Stimulated activated CD4-positive, alpha-beta T cell treated with anti-CD3 and anti-CD28 coated beads, Interleukin-4, amount 100 ng/mL, for 24 hours (primary cell): ENCODE data around the gene ACOX2.

Experiments
- DNase-seq: peaks from one replicate; pipeline ENCODE4 v3.0.0-alpha.2; 2020

Gene ACOX2

GRCh38 chr3:58502872-58503271 lies 34.1 kb downstream of the ACOX2 start:
- DNase-seq: no peak

GRCh38 chr3:58497097-58497496 lies 39.9 kb downstream of the ACOX2 start:
- DNase-seq: no peak

DNA sequence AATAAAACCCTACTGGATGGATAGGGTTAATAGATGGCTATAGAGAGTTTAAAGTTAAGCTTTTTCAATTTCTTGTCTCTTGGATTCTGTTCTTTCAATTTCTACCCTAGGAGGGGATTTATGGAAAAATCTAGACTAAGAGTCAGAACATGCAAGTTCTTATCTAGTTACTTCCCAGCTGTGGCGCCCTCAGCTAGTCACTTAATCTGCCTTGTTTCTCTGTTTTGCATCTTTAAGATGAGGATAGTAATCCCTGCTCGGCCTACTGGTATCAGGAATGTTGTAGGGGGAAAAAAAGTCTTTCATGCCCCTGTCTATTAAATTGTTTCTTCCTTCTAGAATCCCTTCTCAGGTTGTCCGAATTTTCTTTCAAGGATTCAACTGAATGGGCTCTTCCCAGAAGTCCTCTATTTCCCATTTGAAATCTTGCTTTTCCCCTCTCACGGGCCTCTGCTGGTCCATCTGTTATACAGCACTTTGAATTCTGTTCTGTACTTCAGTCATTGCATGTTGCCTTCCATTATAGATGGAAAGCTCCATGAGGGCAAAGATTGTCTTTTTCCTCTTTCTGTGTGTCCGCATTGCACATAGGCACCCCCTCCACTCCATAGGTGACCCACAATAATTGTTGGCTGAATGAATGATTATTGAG lies 40.7 kb downstream of the ACOX2 start:
- no peak for DNase-seq

GRCh38 chr3:58495101-58495500 lies 41.9 kb downstream of the ACOX2 start:
- no peak for DNase-seq

DNA sequence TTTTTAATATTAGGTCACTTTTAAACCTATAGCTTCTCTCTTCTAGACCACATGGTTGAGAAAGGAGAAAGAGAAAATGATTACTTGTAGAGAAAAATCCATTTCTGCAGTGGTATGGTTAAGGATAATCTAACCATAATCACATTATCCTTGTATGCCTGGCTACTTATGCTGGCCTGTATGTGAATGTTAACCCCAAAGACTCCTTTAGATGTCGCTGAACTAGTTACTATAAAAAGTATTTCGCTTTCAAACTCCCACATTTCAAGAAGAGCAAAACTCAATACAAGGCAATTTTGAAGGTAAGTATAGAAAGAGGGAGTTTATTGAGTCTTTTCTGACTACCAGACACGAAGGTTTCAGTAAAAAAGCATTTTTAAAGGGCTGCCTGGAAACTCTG lies 42.9 kb downstream of the ACOX2 start:
- no peak for DNase-seq

DNA sequence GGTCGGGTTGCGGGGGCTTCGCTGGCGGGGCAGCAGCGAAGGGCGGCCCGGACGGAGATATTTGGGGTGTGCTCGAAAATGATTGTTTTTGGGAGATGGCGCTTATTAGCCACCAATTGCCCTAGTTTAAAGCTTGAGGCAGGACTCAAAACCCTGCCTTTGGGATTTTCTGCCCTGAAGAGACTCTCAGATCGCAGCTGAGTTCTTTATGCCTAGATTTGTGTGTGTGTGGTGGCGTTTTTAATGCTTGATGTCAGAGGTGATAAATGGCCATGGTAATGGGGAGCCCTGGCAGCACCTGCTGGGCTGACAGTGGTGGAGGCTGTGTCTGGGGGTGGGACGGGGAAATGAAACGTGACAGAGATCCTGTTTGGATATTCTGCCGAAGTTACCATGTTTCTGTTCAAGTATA lies 44.5 kb downstream of the ACOX2 start:
- peak; percentile 38 for DNase-seq

DNA sequence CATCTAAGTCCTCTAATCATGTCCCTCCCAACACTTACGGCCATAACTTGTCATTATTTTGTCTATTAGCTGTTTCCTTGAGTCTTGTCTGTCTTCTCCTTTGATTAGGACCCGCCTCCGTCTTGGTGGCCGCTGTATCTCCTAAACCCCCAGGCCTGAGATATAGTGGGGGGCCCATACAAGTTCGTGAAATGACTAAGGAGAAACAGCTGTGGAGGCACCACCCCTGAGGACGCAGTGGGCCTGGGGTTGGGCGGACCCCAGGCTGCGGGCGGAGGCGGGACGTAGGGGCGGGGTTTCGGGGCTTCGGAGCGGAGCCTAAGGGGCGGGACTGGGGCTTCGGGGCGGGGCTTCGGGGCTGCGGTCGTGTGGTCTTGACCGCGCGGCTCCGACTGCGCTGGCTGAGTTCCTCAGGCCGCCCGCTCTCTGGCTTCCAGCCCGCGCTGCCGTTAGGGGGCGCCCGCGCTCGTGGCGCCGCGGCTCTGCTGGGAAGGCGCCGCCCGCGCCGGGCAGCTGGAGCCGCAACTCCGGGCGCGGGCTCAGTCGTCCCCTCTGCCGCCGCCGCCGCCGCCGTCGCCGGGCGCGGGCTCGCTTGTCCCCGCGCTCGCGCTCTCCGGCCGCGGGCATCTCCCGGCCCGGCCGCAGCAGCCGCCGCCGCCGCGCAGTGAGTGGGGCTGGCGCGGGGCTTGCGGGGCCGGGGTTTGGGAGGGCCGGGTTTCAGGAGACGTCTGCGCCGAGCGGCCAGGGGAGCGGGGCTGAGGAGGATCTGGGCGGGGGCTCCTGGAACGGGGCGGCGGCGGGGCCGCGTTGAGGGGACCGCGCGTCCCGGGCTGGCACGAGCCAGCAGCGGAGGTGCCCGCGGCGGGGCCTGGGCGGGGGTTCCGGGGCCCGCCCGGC lies 45.2 kb downstream of the ACOX2 start, which contains the start of gene KCTD6:
TSS of gene KCTD6 (plus strand) at position 591 of the 897 bp plus-strand sequence. CDS start 6,660 bp downstream, outside the sequence.
- DNase-seq: peak; percentile 83

DNA sequence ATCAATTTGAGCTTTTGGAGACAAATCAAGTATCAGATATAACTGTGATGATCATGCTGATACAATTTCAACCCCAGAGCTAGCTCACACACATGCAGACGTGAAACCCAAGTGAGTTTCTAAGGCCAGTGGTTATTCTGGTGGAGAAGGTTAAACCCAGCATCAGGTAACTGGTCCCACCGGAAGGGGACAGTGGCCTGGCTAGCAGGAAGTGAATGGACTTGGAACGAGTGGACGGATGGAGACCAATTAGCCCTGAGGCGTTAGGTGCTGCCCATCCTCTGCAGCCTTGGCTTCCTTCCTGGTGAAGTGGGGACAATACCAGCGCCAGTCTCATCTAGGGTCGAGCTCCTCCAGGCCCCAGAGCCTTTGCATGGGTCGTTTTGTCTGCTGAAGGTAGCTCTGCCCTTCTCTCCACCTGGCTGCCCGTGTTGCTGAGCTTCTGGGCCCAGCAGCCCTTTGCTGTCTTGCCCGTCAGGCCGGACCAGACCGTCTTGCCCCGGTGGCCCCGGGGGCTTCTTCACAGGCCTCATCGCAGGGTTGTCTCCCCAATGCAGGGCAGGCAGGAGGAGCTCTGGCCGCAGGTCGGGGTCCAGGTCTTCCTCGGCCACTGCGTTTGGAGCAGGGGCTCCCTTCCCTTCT lies 46.0 kb downstream of the ACOX2 start:
- DNase-seq: no peak

DNA sequence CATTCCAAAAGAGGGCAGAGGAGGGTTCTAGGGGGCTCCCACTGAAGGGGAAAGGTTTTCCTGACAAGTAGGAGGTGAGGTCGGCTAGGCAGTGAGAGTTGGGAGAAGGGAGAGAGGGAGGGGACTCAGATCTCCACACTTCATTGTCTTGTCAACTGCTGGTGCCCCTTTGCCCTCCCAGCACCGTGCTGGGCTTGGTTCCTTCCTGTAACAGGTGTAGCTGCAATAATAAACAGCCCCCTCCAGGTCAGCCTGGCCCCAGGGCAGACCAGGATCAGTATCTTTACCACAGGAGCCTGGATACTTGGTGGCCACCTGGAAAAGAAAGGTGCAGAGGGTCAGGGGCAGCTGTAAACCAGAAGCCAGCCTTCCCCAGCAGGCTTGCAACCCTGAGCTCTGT lies 48.0 kb downstream of the ACOX2 start:
- DNase-seq: no peak

DNA sequence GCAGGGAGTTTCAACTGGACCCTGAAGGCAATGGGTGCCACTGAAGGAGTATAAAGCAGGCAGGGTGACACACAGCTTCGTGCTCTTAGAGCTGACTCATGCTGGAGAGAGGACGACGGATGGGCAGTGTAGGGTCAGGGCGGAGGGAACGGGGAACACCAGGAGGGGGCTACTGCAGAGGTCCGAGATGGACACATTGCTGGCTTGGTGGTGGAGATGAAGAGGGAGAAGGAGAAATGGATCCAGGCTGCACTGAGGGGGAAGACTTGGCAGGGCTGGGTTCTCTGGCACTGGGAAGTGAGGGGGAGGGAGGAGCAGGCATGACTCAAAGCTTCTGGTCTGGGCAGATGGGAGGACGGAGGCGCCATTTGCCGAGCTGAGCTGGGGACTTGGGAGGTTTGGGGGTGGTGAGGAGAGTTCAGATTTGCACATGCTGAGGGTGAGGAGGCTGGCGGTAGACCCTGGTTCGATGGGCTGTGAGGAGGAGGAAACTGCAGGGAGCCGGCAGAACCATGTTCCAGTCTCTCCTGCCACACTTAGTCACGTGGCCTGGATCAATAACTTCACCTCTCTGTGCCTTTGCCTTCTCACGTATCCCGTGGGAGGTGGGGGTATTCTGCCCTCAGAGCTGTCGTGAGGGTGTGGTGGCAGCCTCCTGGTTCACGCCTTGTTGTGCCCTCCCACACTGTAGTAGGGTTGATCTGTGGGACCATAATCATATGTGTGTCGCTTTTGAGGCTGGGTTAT lies 49.7 kb downstream of the ACOX2 start:
- no peak for DNase-seq

DNA sequence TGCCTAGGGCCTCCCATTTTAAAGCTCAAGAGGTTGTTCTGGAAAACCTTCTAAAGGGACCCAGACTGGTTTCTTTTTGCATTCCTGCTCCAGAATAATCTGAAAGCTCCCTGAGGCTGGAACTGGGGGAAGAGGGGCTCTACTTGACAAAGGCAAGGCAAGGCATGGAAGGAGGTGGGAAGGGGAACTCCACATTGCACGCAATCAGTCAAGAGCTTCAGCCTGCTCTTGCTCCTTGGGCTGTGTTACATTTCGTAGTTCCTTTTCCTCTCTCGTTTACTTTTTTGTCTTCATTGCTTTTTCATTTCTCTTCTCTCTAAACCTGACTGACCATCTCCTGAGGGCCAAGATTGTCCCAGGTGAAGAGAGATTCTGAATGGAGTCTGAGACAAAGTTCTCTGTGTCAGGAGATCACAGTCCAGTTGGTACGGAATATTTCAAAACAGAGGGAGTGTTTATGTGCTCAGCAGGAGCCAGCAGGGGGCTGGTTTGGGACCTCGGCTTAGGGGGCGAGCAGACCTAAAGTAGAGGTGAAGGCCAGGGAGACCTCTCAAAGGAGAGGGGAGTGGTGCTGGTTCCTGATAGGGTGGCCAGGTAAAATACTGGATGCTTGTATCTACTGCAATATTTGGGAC lies 51.1 kb downstream of the ACOX2 start:
- no peak for DNase-seq

DNA sequence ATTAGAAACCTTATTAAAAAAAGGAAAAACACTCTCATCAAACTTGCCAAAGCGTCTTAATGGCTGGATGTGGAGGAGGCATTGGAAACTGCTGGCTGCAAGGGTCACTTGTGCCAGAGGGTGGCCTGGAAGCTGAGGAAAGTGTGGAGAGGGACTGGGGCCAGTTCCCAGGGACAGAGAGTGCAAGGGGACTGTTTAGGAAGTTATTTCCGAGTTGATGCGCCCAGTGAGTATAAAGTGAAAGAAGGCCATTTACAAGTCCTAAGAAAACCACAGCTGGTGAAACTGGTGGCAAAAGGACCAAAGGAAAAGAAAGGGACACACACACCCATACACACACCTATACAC lies 52.3 kb downstream of the ACOX2 start:
- no peak for DNase-seq

DNA sequence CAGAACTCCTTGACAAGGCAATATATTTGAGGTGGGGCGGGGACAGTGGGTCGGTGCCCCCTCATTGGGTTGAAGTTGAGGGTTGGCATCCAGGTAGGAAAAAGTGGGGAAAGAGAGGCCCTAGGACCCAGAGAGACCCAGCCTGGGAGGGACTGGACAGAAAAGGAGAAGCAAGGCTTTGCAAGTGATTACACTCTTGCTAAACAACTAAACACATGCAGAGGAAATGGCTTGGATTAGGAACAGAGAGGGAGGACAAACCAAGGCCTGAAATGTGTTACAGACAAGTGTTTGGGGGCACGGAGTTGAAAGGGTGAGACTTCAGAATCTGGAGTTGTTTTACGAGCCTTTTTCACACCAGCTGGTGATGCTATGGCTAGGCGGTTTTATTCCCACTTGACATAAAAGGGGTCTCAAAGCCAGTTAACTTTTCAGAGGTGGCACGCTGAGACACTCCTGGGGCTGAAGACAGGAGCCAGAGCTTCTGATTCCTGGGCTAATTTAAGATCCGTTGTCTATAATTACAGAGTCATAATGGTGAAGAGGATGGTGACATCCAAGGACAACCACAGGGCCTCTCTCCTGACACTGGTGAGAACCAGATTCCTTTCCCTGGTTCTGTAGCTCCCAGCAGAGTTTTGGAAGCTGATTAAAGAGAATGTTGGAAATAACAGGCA lies 52.8 kb downstream of the ACOX2 start:
- DNase-seq: no peak

- DNase-seq: no peak
Observed at GRCh38 chr3:58482917-58483636, 53.9 kb downstream of the ACOX2 start.

DNA sequence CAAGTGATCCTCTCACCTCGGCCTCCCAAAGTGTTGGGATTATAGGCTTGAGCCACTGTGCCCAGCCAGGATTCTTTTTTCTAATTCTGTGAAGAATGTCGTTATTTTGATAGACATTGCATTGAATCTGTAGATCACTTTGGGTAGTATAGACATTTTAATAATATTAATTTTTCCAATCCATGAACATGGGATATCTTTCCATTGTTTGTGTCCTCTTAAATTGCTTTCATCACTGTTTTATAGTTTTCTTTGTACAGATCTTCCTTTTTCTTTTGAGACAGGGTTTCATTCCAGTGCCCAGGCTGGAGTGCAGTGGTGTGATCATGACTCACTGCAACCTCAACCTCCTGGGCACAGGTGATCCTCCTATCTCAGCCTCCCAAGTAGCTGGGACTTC lies 56.7 kb downstream of the ACOX2 start:
- DNase-seq: no peak

DNA sequence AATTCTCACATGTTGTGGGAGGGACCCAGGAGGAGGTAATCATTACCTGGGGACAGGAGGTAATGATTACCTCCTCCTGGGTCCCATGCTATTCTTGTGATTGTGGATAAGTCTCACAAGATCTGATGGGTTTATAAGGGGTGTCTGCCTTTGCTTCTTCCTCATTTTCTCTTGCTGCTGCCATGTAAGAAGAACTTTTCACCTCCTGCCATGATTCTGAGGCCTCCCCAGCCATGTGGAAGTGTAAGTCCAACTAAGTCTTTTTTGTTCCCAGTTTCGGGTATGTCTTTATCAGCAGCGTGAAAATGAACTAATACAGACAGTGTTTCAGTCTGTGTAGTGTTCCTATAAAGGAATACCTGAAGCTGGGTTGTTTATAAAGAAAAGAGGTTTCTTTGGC lies 58.2 kb downstream of the ACOX2 start:
- DNase-seq: no peak

GRCh38 chr3:58474967-58475578 lies 61.9 kb downstream of the ACOX2 start:
- no peak for DNase-seq

DNA sequence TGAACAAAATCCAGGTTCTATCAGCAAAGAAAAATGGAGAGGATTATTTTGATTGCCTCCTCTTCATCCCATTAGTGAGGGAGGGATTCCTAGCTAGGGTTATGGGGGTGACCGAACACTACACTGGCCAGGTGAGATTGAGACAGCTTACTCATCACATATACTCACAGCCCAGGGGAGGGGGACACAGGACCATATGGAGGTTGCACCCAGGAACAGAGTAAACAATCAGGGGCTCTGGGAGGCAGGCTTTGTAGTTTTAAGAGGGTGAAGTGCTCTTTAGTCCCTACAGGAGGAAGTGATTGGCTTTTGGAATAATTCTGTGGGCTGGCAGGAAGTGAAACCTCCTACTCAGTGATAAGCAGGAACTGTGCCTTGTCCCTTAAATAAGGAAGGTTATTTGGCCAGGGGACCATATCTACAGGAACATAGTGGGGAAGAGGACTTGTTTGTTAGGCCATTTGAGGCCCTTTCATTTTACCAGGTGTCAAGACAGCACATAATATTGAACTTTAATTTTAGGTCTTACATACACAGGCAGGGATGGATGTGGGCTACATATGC lies 62.6 kb downstream of the ACOX2 start:
- no peak for DNase-seq

- DNase-seq: no peak
Observed at GRCh38 chr3:58473275-58473674, 63.7 kb downstream of the ACOX2 start.
